ENCODE results near the gene AGAP1.

DNA sequence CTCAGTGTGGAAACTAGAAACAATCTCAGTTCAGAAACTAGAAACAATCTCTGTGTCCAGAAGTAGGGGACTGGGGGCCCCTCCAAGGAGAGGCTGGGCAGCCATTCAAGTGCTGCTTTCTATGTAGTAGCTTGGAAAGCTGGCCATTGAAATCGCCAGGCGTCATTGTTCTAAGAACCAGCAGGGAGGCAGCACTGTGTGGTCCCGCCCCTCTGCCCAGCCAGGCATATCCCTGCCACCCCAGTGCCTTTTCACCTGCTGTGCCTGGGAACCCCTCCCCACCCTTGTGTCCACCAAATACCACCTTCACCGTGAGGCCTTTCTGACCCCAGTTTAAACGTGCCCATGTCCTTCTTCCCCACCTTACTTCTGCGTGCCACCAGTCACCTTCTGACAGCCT, 452.7 kb downstream of the AGAP1 start:
- TF ChIP-seq, protein P1, sequence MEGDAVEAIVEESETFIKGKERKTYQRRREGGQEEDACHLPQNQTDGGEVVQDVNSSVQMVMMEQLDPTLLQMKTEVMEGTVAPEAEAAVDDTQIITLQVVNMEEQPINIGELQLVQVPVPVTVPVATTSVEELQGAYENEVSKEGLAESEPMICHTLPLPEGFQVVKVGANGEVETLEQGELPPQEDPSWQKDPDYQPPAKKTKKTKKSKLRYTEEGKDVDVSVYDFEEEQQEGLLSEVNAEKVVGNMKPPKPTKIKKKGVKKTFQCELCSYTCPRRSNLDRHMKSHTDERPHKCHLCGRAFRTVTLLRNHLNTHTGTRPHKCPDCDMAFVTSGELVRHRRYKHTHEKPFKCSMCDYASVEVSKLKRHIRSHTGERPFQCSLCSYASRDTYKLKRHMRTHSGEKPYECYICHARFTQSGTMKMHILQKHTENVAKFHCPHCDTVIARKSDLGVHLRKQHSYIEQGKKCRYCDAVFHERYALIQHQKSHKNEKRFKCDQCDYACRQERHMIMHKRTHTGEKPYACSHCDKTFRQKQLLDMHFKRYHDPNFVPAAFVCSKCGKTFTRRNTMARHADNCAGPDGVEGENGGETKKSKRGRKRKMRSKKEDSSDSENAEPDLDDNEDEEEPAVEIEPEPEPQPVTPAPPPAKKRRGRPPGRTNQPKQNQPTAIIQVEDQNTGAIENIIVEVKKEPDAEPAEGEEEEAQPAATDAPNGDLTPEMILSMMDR (IDR thresholded peaks at IDR 0.05): no peak
- TF ChIP-seq POLR2A (IDR thresholded peaks at IDR 0.05): no peak
